Measurements from ENCODE around the gene RFC2. TPM values are rescaled to one million over a fixed set of nuclear protein-coding genes. Genes with fewer than 3 reads are reported as not detected.
A peak's percentile ranks its signal among the peaks of the same experiment; 100 is the strongest.

The RFC2 gene
- total RNA-seq, 2 experiments from 2014 or later: 77.4 to 79.2 TPM

DNA sequence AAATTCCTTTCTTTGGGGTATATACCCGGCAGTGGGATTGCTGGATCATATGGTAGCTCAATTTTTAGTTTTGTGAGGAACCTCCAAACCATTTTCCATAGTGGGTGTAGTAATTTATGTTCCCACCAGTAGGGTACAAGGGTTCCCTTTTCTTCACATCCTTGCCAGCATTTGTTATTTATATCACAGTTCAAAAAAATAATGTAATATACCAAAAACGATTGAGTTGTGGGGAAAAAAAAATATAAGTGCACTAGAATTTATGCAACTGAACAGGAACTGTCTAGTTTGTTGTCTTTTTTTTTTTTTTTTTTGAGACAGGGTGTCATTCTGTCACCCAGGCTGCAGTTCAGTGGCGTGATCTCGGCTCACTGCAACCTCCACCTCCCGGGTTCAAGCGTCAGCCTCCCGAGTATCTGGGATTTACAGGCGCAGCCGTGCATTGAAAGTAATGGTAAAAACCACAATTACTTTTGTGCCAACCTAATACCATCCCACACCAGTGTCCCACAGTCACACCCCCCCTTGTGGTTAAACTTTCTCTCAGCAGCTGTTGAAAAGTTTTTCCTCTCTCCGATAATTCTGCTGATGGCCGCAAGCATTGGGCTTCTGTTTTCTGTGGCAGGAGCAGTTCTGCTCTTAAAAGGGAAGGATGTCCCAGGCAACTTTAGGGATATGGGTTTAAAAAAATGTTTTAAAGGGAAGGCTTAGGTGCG is 51.2 kb downstream of the RFC2 start:
- ChIA-PET CTCF (ENCODE audit: unreplicated experiment) (interaction anchor here (0.7 kb wide), 1 partner anchor 24 kb away, joined by 4 read pairs; no protein-coding TSS in a partner anchor), POLR2A (interaction anchor here (0.7 to 1.2 kb wide), 4 partner anchors 18 to 502 kb away, joined by 3 to 5 read pairs (median 3); no protein-coding TSS in a partner anchor)
- intact Hi-C loops (cut with micrococcal nuclease; ENCODE audit: unreplicated experiment): loop anchor here (1.0 kb wide), 2 partner anchors 135 to 152 kb away; no protein-coding TSS in a partner anchor
- H2AFZ ChIP-seq (ENCODE audit: low read length): no peak overlapping the region
- H3K4me2 ChIP-seq (ENCODE audit: low read length): no peak overlapping the region
- H3K79me2 ChIP-seq (ENCODE audit: insufficient read depth, low read depth, low read length): no peaks in the 10 kb centered on the region
- no peak for TF ChIP-seq EZH2phosphoT487 (IDR thresholded peaks at IDR 0.05; ENCODE audit: borderline replicate concordance, low read depth, low read length)
- TF ChIP-seq, protein P1, sequence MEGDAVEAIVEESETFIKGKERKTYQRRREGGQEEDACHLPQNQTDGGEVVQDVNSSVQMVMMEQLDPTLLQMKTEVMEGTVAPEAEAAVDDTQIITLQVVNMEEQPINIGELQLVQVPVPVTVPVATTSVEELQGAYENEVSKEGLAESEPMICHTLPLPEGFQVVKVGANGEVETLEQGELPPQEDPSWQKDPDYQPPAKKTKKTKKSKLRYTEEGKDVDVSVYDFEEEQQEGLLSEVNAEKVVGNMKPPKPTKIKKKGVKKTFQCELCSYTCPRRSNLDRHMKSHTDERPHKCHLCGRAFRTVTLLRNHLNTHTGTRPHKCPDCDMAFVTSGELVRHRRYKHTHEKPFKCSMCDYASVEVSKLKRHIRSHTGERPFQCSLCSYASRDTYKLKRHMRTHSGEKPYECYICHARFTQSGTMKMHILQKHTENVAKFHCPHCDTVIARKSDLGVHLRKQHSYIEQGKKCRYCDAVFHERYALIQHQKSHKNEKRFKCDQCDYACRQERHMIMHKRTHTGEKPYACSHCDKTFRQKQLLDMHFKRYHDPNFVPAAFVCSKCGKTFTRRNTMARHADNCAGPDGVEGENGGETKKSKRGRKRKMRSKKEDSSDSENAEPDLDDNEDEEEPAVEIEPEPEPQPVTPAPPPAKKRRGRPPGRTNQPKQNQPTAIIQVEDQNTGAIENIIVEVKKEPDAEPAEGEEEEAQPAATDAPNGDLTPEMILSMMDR (conservative IDR thresholded peaks at IDR 0.05; ENCODE audit: low read length): peak; percentile 78
- peaks cover under 1% of the 10 kb centered on the region; the same call in 1 of the 2 replicates for H3K36me3 ChIP-seq (ENCODE audit: insufficient read depth, low read length)
- DNase-seq (ENCODE audit: low spot score): no peak
- no TSS peak for BruUV-seq (replicated peaks)
- H3K4me3 ChIP-seq (ENCODE audit: low read depth, low read length, poor library complexity, severe bottlenecking): no peak overlapping the region
- peaks cover 22% of the 10 kb centered on the region for H3K4me1 ChIP-seq (ENCODE audit: insufficient read depth, low read length, poor library complexity, severe bottlenecking)
- no peaks in the 10 kb centered on the region for H3K9me2 ChIP-seq (ENCODE audit: insufficient read depth, low read length)
- H3K27ac ChIP-seq (ENCODE audit: low read depth, low read length, poor library complexity, severe bottlenecking): no peak overlapping the region
- no peaks in the 10 kb centered on the region for H3K9me3 ChIP-seq (ENCODE audit: low read length)
- H4K20me1 ChIP-seq (ENCODE audit: insufficient read depth, low read length): no peaks in the 10 kb centered on the region

DNA sequence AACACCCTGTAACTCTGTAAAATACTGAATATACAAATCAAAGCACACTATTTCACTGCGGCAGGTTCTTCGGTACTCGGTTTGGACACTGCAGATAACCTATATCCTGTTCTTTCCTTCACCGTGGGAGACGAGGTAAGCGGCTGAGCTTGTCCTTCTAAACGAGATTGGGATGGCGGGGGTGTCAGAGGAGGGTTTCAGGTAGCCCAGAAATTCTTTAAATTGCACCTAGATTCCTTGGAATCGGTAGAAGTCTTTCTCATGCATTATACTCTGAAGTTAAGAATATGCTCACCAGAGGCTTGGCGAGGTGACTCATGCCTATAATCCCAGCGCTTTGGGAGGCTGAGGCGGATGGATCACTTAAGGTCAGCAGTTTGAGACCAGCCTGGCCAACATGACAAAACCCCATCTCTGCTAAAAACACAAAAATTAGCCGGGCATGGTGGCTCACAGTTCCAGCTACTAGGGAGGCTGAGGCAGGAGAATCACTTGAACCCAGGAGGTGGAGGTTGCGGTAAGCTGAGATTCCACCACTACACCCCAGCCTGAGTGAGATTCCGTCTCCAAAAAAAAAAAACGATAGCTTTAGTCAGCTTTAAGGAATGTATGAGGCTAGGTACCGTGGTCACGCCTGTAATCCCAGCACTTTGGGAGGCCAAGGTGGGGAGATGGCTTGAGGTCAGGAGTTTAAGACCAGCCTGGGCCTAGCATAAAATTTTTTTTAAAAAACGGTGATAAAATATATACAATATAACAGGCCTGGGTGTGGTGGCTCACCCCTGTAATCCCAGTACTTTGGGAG is 54.4 kb downstream of the RFC2 start:
- no peaks in the 10 kb centered on the region for H4K20me1 ChIP-seq (ENCODE audit: insufficient read depth, low read length)
- no peaks in the 10 kb centered on the region for H3K4me1 ChIP-seq (ENCODE audit: insufficient read depth, low read length, poor library complexity, severe bottlenecking)
- no peak overlapping the region for H3K4me3 ChIP-seq (ENCODE audit: low read depth, low read length, poor library complexity, severe bottlenecking)
- H3K9me2 ChIP-seq (ENCODE audit: insufficient read depth, low read length): no peaks in the 10 kb centered on the region
- no TSS peak for BruUV-seq (replicated peaks)
- no peak for DNase-seq (ENCODE audit: low spot score)
- ChIA-PET CTCF (ENCODE audit: unreplicated experiment) (interaction anchor here (1.1 kb wide), 1 partner anchor 131 kb away, joined by 4 read pairs; no protein-coding TSS in a partner anchor), POLR2A (interaction anchor here (0.6 to 1.9 kb wide), 3 partner anchors 20 to 211 kb away, joined by 3 to 4 read pairs (median 4); no protein-coding TSS in a partner anchor)
- H3K27ac ChIP-seq (ENCODE audit: low read depth, low read length, poor library complexity, severe bottlenecking): no peak overlapping the region
- no peak overlapping the region for H3K4me2 ChIP-seq (ENCODE audit: low read length)
- no peaks in the 10 kb centered on the region for H3K79me2 ChIP-seq (ENCODE audit: insufficient read depth, low read depth, low read length)
- TF ChIP-seq, protein P1 (conservative IDR thresholded peaks at IDR 0.05; ENCODE audit: low read length): no peak
- TF ChIP-seq EZH2phosphoT487 (IDR thresholded peaks at IDR 0.05; ENCODE audit: borderline replicate concordance, low read depth, low read length): no peak
- intact Hi-C loops (cut with micrococcal nuclease; ENCODE audit: unreplicated experiment): no loop called here
- no peak overlapping the region for H2AFZ ChIP-seq (ENCODE audit: low read length)
- peaks cover 26% of the 10 kb centered on the region for H3K36me3 ChIP-seq (ENCODE audit: insufficient read depth, low read length)
- no peaks in the 10 kb centered on the region for H3K9me3 ChIP-seq (ENCODE audit: low read length)

Measured in OCI-LY7 (cell line).